Measurements from ENCODE around the gene PCK1.

The PCK1 gene

GRCh38 chr20:57582432-57583288 is 21.8 kb downstream of the PCK1 start:
- TF ChIP-seq CTCF (IDR thresholded peaks at IDR 0.05; ENCODE audit: control extremely low read depth, extremely low read depth, low read depth, missing control alignments): peak; percentile 7
- ChIA-PET POLR2A (no interaction called here), CTCF (interaction anchor here (1.2 kb wide), 1 partner anchor 62 kb away, joined by 3 read pairs; no protein-coding TSS in a partner anchor)
- no peak for DNase-seq (ENCODE audit: extremely low spot score)

GRCh38 chr20:57583289-57584257 is 22.7 kb downstream of the PCK1 start:
- POLR2A ChIA-PET: no interaction called here
- no peak for TF ChIP-seq CTCF (IDR thresholded peaks at IDR 0.05; ENCODE audit: control extremely low read depth, extremely low read depth, low read depth, missing control alignments)
- DNase-seq (ENCODE audit: extremely low spot score): no peak
- CTCF ChIA-PET: interaction anchor here (1.0 to 1.1 kb wide), 2 partner anchors 9 to 63 kb away, joined by 3 read pairs; no protein-coding TSS in a partner anchor

GRCh38 chr20:57584768-57585461 is 24.0 kb downstream of the PCK1 start:
- DNase-seq (ENCODE audit: extremely low spot score): no peak
- POLR2A ChIA-PET: no interaction called here
- TF ChIP-seq CTCF (IDR thresholded peaks at IDR 0.05; ENCODE audit: control extremely low read depth, extremely low read depth, low read depth, missing control alignments): no peak
- CTCF ChIA-PET: interaction anchor here (1.1 to 1.2 kb wide), 2 partner anchors 8 to 71 kb away, joined by 3 read pairs; no protein-coding TSS in a partner anchor

GRCh38 chr20:57585466-57586213 is 24.7 kb downstream of the PCK1 start:
- ChIA-PET POLR2A (no interaction called here), CTCF (interaction anchor here (1.1 to 1.2 kb wide), 3 partner anchors 10 to 72 kb away, joined by 3 read pairs; no protein-coding TSS in a partner anchor)
- no peak for DNase-seq (ENCODE audit: extremely low spot score)
- no peak for TF ChIP-seq CTCF (IDR thresholded peaks at IDR 0.05; ENCODE audit: control extremely low read depth, extremely low read depth, low read depth, missing control alignments)

- ChIA-PET CTCF (interaction anchor here (1.1 kb wide), 2 partner anchors 9 to 68 kb away, joined by 3 read pairs; no protein-coding TSS in a partner anchor), POLR2A (no interaction called here)
- DNase-seq (ENCODE audit: extremely low spot score): no peak
- no peak for TF ChIP-seq CTCF (IDR thresholded peaks at IDR 0.05; ENCODE audit: control extremely low read depth, extremely low read depth, low read depth, missing control alignments)
Measured at GRCh38 chr20:57586370-57586793, 25.5 kb downstream of the PCK1 start.

Data from GM10248 (cell line).